ENCODE measurements around the gene ZHX3. TPM values are rescaled to one million over a fixed set of nuclear protein-coding genes. Genes with fewer than 3 reads are reported as not detected.
A peak's percentile ranks its signal among the peaks of the same experiment; 100 is the strongest.

The ZHX3 gene
- total RNA-seq, 1 donor from 2014 or later, result 34.6 TPM

DNA sequence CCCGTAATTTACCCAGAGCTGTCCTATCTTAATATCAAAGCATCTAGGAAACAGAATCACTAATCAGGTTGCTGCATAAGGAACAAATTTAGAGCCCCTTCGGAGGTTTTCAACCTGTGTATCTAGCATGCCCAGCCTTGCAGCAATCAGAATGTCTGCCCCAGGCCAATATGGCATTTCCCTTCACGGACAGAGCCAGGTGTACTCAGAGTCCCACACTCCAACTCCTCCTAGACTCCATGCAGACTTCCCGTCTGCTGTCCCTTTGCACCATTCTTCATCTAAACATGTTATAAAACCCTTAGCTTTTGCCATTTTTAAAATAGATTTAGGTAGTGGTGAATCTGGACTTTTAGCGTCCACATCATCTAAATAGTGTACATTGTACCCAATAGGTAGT, 61.0 kb downstream of the ZHX3 start:
- TF ChIP-seq, protein P1, sequence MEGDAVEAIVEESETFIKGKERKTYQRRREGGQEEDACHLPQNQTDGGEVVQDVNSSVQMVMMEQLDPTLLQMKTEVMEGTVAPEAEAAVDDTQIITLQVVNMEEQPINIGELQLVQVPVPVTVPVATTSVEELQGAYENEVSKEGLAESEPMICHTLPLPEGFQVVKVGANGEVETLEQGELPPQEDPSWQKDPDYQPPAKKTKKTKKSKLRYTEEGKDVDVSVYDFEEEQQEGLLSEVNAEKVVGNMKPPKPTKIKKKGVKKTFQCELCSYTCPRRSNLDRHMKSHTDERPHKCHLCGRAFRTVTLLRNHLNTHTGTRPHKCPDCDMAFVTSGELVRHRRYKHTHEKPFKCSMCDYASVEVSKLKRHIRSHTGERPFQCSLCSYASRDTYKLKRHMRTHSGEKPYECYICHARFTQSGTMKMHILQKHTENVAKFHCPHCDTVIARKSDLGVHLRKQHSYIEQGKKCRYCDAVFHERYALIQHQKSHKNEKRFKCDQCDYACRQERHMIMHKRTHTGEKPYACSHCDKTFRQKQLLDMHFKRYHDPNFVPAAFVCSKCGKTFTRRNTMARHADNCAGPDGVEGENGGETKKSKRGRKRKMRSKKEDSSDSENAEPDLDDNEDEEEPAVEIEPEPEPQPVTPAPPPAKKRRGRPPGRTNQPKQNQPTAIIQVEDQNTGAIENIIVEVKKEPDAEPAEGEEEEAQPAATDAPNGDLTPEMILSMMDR (IDR thresholded peaks at IDR 0.05; ENCODE audit: borderline replicate concordance), result no peak
- H3K4me1 ChIP-seq, result peaks cover 17% of the 10 kb centered on the region
- H3K27me3 ChIP-seq (ENCODE audit: low read depth), result no peaks in the 10 kb centered on the region
- no peaks in the 10 kb centered on the region for H3K36me3 ChIP-seq
- no peak overlapping the region for H3K4me3 ChIP-seq
- H3K9me3 ChIP-seq (replicated peaks), result no peaks in the 10 kb centered on the region
- DNase-seq, result no peak
- intact Hi-C loops (cut with micrococcal nuclease), result no loop called here
- H3K27ac ChIP-seq (replicated peaks), result no peak overlapping the region

DNA sequence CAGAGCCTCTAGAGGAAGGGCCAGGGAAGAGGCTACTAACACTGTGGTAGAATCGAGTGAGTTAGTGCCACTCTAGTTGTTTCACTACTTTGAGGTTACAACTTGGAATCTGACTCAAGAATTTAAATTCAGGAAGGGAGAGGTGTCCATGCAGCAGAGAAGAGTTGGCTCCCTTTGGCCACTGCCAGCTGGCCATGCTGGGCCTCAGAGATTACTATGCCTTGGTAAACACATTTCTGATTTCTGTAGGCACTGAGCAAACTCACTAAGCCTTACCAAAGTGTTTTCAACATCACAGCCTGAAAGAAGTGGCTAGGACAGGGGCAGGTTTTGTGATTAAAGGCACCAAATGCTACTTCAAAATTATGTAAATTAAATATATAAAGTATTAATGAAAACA, 61.9 kb downstream of the ZHX3 start:
- no peaks in the 10 kb centered on the region for H3K27me3 ChIP-seq (ENCODE audit: low read depth)
- DNase-seq, result no peak
- no peak overlapping the region for H3K27ac ChIP-seq (replicated peaks)
- intact Hi-C loops (cut with micrococcal nuclease), result no loop called here
- H3K4me1 ChIP-seq, result peaks cover 17% of the 10 kb centered on the region
- H3K4me3 ChIP-seq, result no peak overlapping the region
- TF ChIP-seq, protein P1 (IDR thresholded peaks at IDR 0.05; ENCODE audit: borderline replicate concordance), result no peak
- no peaks in the 10 kb centered on the region for H3K9me3 ChIP-seq (replicated peaks)
- H3K36me3 ChIP-seq, result no peaks in the 10 kb centered on the region

DNA sequence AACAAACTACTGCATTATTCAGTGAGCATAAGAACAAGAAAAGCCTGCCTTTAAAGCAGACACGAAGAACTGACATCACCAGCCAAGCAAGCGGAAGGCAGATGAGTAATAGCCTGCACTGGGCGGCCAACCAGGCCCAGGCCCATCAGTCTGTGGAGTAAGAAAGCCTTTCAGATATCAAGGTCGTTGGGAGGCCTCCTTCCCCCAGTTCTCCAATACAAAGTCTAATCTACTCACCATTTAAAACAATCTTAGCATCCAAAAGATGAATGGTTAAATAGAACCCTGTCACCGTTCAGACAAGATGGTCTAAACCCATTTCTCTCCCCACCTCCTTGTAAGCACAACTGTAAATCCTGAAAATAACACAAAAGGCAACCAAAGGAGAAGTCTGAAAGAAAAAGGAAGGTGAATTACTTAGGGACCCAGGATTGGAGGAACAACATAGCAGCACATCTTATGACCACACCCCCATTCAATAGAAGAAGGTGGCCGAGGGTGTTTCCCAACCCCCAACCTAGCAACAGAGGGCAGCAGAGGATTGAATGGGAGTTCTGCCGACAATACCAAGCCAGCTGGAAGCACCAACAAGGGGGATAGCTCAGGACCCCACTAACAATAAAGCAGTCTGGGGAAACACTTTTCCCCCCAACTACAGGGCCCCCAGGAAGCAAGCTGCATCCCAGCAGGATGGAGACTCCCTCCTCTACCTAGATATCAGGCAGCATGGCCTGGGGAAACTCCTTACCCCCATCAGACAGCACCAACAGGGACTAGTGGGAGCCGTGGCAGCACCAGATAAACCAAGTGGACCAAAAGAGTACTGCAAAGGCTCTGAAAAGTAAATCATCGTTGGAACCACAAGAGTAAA, 67.9 kb downstream of the ZHX3 start:
- Histone ChIP-seq H3K9me3 (replicated peaks) (no peaks in the 10 kb centered on the region), H3K4me1 (peaks cover 65% of the 10 kb centered on the region), H3K36me3 (no peaks in the 10 kb centered on the region), H3K27ac (replicated peaks) (peak overlapping the region; percentile 94), H3K27me3 (ENCODE audit: low read depth) (no peaks in the 10 kb centered on the region), H3K4me3 (no peak overlapping the region)
- peak; percentile 72 for DNase-seq
- TF ChIP-seq, protein P1 (IDR thresholded peaks at IDR 0.05; ENCODE audit: borderline replicate concordance), result peak; percentile 45
- intact Hi-C loops (cut with micrococcal nuclease), result no loop called here

DNA sequence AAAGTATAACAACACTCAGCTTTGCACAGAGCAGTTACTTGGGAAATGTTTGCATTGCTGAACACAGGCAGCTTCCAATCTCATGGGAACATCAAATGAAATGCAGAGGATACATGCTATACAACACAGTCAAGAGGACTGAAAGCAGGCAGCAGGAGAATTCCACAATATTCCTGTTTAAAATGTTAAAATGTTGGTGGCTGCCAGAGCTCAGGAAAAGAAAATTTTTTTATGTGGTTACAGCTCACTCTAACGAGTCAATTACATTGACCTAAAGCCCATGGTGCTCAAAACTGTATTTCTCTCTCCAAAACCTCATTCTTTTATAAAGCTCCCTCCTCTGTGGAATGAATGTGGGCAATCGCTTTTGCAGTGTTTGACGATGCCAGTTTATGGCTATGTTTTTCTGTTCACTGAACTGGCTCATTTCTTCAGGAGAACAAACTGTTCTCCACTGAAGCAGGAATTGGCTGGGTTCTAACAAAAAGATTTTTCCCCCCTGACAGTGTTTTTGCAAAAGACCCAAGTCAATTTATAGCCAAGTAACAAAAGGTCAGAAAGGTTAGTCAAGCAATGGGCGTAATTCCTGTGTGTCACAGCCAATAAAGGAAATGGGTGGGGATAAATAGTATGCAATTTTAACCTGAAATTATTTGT, 69.0 kb downstream of the ZHX3 start:
- TF ChIP-seq, protein P1 (IDR thresholded peaks at IDR 0.05; ENCODE audit: borderline replicate concordance), result no peak

DNA sequence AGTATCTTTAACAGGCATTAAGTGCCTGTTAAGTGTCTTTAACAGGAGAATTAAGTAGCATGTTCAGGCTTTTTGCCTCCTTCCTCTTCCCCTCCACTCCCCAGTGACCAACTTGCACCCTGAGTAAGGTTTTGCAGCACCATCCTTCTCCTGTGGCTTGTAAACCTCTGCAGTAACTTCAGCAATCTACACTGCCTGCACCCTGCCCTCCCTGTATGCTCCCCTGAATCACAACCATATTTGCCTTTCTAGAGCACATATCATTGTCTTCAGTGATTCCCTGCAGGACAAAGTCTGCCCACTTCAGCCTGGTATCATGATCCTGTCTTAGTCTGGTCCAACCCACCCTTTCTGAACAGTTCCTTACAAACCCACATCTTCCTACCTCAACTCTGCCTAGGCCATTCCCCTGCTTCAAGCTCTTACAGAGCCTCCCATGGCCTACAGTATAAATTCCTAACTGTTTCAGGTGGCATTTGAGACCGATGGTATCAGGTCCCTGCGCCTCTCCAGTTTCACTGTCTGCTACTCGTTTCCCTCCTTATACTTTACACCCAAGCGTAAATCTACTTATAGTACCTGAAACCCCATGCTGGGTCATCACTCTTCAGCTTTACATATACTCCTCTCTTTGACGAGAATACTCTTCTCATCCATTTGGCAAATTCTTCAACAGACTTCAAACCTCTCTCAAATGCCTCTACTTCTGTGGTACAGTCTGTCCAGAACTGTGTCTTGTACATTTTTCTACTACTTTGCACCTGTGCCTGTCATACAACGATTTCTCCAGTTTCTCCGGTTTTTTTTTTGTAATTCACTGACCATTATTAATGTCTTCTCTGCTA, 69.8 kb downstream of the ZHX3 start:
- intact Hi-C loops (cut with micrococcal nuclease), result no loop called here
- DNase-seq, result no peak
- Histone ChIP-seq H3K4me1 (peaks cover 76% of the 10 kb centered on the region), H3K4me3 (peak overlapping the region; percentile 8), H3K27me3 (ENCODE audit: low read depth) (no peaks in the 10 kb centered on the region), H3K36me3 (no peaks in the 10 kb centered on the region), H3K9me3 (replicated peaks) (no peaks in the 10 kb centered on the region), H3K27ac (replicated peaks) (peak overlapping the region; percentile 94)
- TF ChIP-seq, protein P1 (IDR thresholded peaks at IDR 0.05; ENCODE audit: borderline replicate concordance), result no peak

More for the DNA sequence above, 69.0 kb downstream of the ZHX3 start:
- Histone ChIP-seq H3K9me3 (replicated peaks) (no peaks in the 10 kb centered on the region), H3K4me3 (peak overlapping the region; percentile 8), H3K36me3 (no peaks in the 10 kb centered on the region), H3K27ac (replicated peaks) (peak overlapping the region; percentile 94), H3K4me1 (peaks cover 76% of the 10 kb centered on the region), H3K27me3 (ENCODE audit: low read depth) (no peaks in the 10 kb centered on the region)
- no peak for DNase-seq
- intact Hi-C loops (cut with micrococcal nuclease), result no loop called here

All from left ventricle myocardium inferior (tissue), 1 donor.